ENCODE measurements around the gene CPNE4. TPM values are rescaled to one million over a fixed set of nuclear protein-coding genes. Genes with fewer than 3 reads are reported as not detected.

The CPNE4 gene
- total RNA-seq, 3 donors from 2014 or later: not detected

GRCh38 chr3:131802029-131802428, 232.8 kb downstream of the CPNE4 start:
- no peak for DNase-seq
- H3K9me3 Mint-ChIP-seq: no peaks in the 10 kb centered on the region

GRCh38 chr3:131801566-131801965, 233.2 kb downstream of the CPNE4 start:
- DNase-seq (no peak), ATAC-seq (no peak)
- Mint-ChIP-seq H3K4me1 (ENCODE audit: low read depth) (peaks cover 2% of the 10 kb centered on the region), H3K9me3 (no peaks in the 10 kb centered on the region), H3K27me3 (ENCODE audit: low read depth) (no peaks in the 10 kb centered on the region), H3K4me3 (no peak overlapping the region), H3K36me3 (ENCODE audit: insufficient read depth) (no peaks in the 10 kb centered on the region)

More at GRCh38 chr3:131802029-131802428, 232.8 kb downstream of the CPNE4 start:
- Mint-ChIP-seq H3K27me3 (ENCODE audit: low read depth) (peaks cover 4% of the 10 kb centered on the region), H3K4me1 (ENCODE audit: low read depth) (no peaks in the 10 kb centered on the region), H3K4me3 (no peak overlapping the region), H3K36me3 (ENCODE audit: insufficient read depth) (no peaks in the 10 kb centered on the region)
- ATAC-seq: no peak

- Mint-ChIP-seq H3K4me1 (ENCODE audit: low read depth) (peaks cover 8% of the 10 kb centered on the region), H3K27me3 (ENCODE audit: low read depth) (peaks cover 9% of the 10 kb centered on the region), H3K4me3 (no peak overlapping the region), H3K36me3 (ENCODE audit: insufficient read depth) (no peaks in the 10 kb centered on the region), H3K9me3 (no peaks in the 10 kb centered on the region)
- DNase-seq (no peak), ATAC-seq (no peak)
These were observed 237.0 kb downstream of the CPNE4 start for GRCh38 chr3:131797776-131798175.

- ATAC-seq: peak in 1 of 2 donors; percentile 23
These were observed 238.1 kb downstream of the CPNE4 start for GRCh38 chr3:131796558-131797198.

GRCh38 chr3:131796111-131796510, 238.7 kb downstream of the CPNE4 start:
- Mint-ChIP-seq H3K27me3 (ENCODE audit: low read depth) (peaks cover 9% of the 10 kb centered on the region), H3K9me3 (no peaks in the 10 kb centered on the region), H3K36me3 (ENCODE audit: insufficient read depth) (no peaks in the 10 kb centered on the region), H3K4me3 (no peak overlapping the region), H3K4me1 (ENCODE audit: low read depth) (peaks cover 8% of the 10 kb centered on the region)
- ATAC-seq (no peak), DNase-seq (no peak)

More at GRCh38 chr3:131796558-131797198, 238.1 kb downstream of the CPNE4 start:
- Mint-ChIP-seq H3K27me3 (ENCODE audit: low read depth) (peaks cover 9% of the 10 kb centered on the region), H3K4me1 (ENCODE audit: low read depth) (peaks cover 8% of the 10 kb centered on the region), H3K36me3 (ENCODE audit: insufficient read depth) (no peaks in the 10 kb centered on the region), H3K4me3 (no peak overlapping the region), H3K9me3 (no peaks in the 10 kb centered on the region)
- DNase-seq: no peak

- Mint-ChIP-seq H3K9me3 (no peaks in the 10 kb centered on the region), H3K4me3 (no peak overlapping the region), H3K27me3 (ENCODE audit: low read depth) (peaks cover 9% of the 10 kb centered on the region), H3K36me3 (ENCODE audit: insufficient read depth) (no peaks in the 10 kb centered on the region), H3K4me1 (ENCODE audit: low read depth) (peaks cover 8% of the 10 kb centered on the region)
- DNase-seq (no peak), ATAC-seq (no peak)
These were observed 239.3 kb downstream of the CPNE4 start for GRCh38 chr3:131795390-131796090.

GRCh38 chr3:131794766-131795388, 239.9 kb downstream of the CPNE4 start:
- Mint-ChIP-seq H3K4me3 (no peak overlapping the region), H3K9me3 (no peaks in the 10 kb centered on the region), H3K4me1 (ENCODE audit: low read depth) (peaks cover 8% of the 10 kb centered on the region), H3K27me3 (ENCODE audit: low read depth) (peaks cover 9% of the 10 kb centered on the region), H3K36me3 (ENCODE audit: insufficient read depth) (no peaks in the 10 kb centered on the region)
- DNase-seq (no peak), ATAC-seq (peak in 1 of 2 donors; percentile 67)

GRCh38 chr3:131793870-131794269, 240.9 kb downstream of the CPNE4 start:
- ATAC-seq: no peak
- H3K4me1 Mint-ChIP-seq (ENCODE audit: low read depth): peaks cover 8% of the 10 kb centered on the region
- no peak for DNase-seq
- H3K27me3 Mint-ChIP-seq (ENCODE audit: low read depth): peaks cover 9% of the 10 kb centered on the region
- H3K36me3 Mint-ChIP-seq (ENCODE audit: insufficient read depth): no peaks in the 10 kb centered on the region
- H3K9me3 Mint-ChIP-seq: no peaks in the 10 kb centered on the region
- H3K4me3 Mint-ChIP-seq: no peak overlapping the region

GRCh38 chr3:131789188-131789587, 245.6 kb downstream of the CPNE4 start:
- ATAC-seq: no peak
- Mint-ChIP-seq H3K36me3 (ENCODE audit: insufficient read depth) (no peaks in the 10 kb centered on the region), H3K4me3 (no peak overlapping the region), H3K4me1 (ENCODE audit: low read depth) (no peaks in the 10 kb centered on the region), H3K9me3 (no peaks in the 10 kb centered on the region), H3K27me3 (ENCODE audit: low read depth) (peaks cover 3% of the 10 kb centered on the region)
- no peak for DNase-seq

GRCh38 chr3:131786386-131786785, 248.4 kb downstream of the CPNE4 start:
- DNase-seq (no peak), ATAC-seq (no peak)
- no peak overlapping the region for H3K4me3 Mint-ChIP-seq
- no peaks in the 10 kb centered on the region for H3K36me3 Mint-ChIP-seq (ENCODE audit: insufficient read depth)
- no peaks in the 10 kb centered on the region for H3K4me1 Mint-ChIP-seq (ENCODE audit: low read depth)
- no peaks in the 10 kb centered on the region for H3K27me3 Mint-ChIP-seq (ENCODE audit: low read depth)
- no peaks in the 10 kb centered on the region for H3K9me3 Mint-ChIP-seq

GRCh38 chr3:131782751-131783150, 252.1 kb downstream of the CPNE4 start:
- Mint-ChIP-seq H3K4me1 (ENCODE audit: low read depth) (no peaks in the 10 kb centered on the region), H3K9me3 (peaks cover 2% of the 10 kb centered on the region)

GRCh38 chr3:131778526-131778925, 256.3 kb downstream of the CPNE4 start:
- ATAC-seq (no peak), DNase-seq (no peak)
- Mint-ChIP-seq H3K36me3 (ENCODE audit: insufficient read depth) (no peaks in the 10 kb centered on the region), H3K4me3 (no peak overlapping the region), H3K4me1 (ENCODE audit: low read depth) (no peaks in the 10 kb centered on the region), H3K9me3 (peaks cover 2% of the 10 kb centered on the region), H3K27me3 (ENCODE audit: low read depth) (peaks cover 4% of the 10 kb centered on the region)

More at GRCh38 chr3:131782751-131783150, 252.1 kb downstream of the CPNE4 start:
- H3K27me3 Mint-ChIP-seq (ENCODE audit: low read depth): peaks cover 3% of the 10 kb centered on the region
- ATAC-seq (no peak), DNase-seq (no peak)
- no peak overlapping the region for H3K4me3 Mint-ChIP-seq
- H3K36me3 Mint-ChIP-seq (ENCODE audit: insufficient read depth): no peaks in the 10 kb centered on the region

- Mint-ChIP-seq H3K4me3 (no peak overlapping the region), H3K9me3 (peaks cover 2% of the 10 kb centered on the region), H3K4me1 (ENCODE audit: low read depth) (no peaks in the 10 kb centered on the region), H3K36me3 (ENCODE audit: insufficient read depth) (no peaks in the 10 kb centered on the region), H3K27me3 (ENCODE audit: low read depth) (peaks cover 11% of the 10 kb centered on the region)
- ATAC-seq (no peak), DNase-seq (no peak)
These were observed 259.2 kb downstream of the CPNE4 start for GRCh38 chr3:131775650-131776049.

GRCh38 chr3:131772269-131773026, 262.4 kb downstream of the CPNE4 start:
- Mint-ChIP-seq H3K36me3 (ENCODE audit: insufficient read depth) (no peaks in the 10 kb centered on the region), H3K4me1 (ENCODE audit: low read depth) (no peaks in the 10 kb centered on the region), H3K9me3 (no peaks in the 10 kb centered on the region), H3K27me3 (ENCODE audit: low read depth) (peaks cover 8% of the 10 kb centered on the region), H3K4me3 (no peak overlapping the region)
- DNase-seq: no peak
- ATAC-seq: peak in 1 of 2 donors; percentile 55
